ENCODE measurements around the gene MORN4.
"Not testable (repeated sequence)": the region's sequence is repeated elsewhere in the genome, so short reads cannot be mapped to it uniquely, and the experiment has no call there.

Gene MORN4

DNA sequence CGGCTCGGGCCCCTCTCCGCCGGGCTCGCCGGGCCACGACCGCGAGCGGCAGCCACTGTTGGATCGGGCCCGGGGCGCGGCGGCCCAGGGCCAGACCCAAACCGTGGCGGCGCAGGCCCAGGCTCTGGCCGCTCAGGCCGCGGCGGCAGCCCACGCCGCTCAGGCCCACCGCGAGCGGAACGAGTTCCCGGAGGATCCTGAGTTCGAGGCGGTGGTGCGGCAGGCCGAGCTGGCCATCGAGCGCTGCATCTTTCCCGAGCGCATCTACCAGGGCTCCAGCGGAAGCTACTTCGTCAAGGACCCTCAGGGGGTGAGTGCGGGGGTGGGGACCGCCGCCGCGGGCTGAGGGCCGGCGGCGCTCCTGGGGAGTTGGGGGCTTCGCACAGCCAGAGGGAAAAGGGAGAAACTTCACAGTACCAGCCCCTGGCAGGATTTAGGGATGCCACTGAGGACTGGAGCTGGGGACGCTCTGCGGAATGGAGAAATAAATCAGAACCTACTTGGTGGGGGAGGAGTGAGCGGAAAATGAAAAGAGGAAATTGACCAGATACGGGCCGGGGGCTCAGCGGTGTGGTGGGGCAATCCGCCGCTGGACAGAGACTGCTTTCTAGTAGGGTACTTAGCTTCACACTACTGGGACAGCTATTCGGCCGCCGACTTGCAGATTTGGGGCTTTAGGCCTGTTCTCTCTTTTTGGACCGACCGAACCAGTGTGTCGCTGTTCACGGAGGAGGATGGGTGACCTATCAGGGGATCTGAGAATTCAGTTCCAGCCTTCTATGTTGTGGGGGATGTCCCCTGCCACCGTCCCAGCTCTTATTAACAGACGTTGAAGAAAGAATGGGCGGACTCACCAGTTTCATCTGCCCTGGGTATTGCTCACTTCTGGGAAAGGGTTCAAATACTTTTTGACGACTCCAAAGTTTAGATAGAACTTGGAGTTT, 7.8 kb upstream of the MORN4 start:
- DNase-seq = peak; percentile 27 to 33

DNA sequence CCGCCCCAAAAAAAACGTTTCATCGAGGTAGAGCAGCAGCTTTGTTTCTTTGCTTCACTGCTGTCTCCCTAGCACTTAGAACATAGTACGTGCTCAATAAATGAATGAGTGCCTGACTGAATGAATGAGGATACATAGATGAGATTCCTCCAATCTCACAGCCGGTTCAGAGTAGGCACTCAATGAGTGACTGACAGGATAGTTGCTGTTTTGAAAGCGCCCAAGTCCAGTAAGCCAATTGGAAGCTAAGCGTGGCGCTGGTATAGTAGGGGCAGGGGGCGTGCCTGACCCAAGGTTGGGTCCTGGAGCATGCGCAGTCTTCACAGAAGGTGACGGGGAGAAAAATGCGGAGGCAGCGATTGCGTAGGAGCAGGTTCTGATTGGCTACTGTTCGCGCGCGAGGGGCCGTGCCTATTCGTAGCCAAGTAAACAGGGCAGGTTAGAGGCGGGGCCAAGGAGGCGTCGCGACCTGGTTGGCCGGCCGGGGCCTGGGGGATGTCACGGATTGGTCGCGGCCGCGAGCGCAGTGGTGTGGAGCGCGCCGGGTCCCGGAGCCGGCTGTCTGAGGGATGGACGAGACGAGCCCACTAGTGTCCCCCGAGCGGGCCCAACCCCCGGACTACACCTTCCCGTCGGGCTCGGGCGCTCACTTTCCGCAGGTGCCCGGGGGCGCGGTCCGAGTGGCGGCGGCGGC, 7.0 kb upstream of the MORN4 start, which contains the start of gene PI4K2A:
PI4K2A (plus strand) TSS at position 498 of the 694 bp plus-strand sequence; CDS start at position 570, 72 bp downstream.
- DNase-seq = peak; percentile 99 to 100

DNA sequence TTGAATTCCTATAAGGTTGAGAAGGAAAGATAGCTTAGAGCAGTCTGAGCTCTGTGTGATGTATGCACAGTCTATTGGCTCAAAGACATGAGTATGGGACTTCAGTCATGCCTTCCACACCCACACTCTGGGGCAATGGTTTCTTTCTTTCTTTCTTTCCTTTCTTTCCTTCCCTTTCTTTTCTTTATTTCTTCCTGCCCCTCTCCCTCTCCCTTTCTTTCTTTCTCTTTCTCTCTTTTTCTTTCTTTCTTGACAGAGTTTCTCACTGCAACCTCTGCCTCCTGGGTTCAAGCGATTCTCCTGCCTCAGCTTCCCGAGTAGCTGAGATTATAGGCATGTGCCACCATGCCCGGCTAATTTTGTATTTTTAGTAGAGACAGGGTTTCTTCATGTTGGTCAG, 5.8 kb upstream of the MORN4 start:
- DNase-seq = not testable (repeated sequence)

DNA sequence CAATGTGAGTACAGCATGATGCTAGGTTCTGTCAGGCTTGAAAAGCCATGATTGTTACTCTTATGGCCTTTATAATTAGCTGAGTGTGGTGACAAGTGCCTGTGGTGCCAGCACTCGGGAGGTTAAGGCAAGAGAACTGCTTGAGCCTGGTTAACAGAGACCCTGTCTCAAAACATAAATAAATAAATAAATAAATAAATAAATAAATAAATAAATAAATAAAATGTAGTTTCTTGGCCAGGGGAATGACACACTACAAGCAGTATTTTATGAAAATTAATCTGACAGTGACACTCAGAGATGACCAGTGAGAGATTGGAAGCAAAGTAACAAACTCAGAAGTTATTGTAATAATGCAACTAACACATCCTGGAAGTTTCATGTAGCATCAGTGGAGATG, 2.3 kb upstream of the MORN4 start:
- DNase-seq = no peak

DNA sequence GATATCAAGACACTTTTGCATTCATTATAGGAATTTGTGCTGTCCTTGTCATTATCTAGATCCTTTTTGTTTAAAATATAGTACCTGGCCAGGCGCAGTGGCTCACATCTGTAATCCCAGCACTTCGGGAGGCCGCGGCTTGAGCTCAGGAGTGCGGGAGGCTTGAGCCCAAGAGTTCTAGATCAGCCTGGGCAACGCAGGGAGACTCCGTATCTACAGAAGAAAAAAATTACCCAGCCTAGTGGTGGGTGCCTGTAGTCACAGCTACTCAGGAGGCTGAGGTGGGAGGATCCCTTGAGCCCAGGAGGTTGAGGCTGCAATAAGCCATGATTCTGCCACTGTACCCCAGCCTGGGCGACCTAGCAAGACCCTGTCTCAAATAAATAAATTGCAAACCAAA, 621 bp upstream of the MORN4 start:
- peak; percentile 11 to 26 for DNase-seq

DNA sequence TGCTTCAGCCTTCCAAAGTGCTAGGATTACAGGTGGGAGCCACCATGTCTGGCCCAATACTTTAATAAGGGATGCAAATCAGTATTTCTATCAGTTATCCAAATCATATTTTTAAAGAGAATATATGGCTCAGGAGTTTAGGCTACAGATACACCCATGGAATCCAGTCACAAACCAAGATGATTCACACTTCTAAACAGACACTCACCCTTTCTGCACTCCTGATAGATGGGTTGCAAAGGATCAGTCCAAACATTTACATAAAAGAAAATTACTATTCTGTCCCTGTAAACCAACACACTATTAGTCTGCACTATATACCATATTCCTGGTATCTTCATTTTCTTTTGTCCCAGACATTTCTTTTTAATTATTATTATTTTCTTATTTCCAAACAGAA, 2.2 kb downstream of the MORN4 start:
- DNase-seq = no peak

DNA sequence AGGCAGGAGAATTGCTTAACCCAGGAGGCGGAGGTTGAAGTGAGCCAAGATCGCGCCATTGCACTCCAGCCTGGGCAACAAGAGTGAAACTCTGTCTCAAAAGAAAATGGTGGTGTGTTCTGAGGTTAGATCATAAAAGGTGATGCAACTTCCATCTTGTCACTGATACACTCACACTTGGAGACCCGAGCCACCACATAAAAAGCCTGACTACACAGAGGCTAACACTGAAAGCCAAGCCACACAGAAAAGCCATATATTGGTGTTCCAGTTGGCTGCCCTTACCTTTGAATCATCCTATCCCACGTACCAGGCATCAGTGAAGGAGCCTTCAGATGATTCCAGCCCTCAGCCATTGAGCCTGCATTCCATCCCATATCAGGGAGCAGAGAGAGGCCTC, 4.0 kb downstream of the MORN4 start:
- DNase-seq = no peak

DNA sequence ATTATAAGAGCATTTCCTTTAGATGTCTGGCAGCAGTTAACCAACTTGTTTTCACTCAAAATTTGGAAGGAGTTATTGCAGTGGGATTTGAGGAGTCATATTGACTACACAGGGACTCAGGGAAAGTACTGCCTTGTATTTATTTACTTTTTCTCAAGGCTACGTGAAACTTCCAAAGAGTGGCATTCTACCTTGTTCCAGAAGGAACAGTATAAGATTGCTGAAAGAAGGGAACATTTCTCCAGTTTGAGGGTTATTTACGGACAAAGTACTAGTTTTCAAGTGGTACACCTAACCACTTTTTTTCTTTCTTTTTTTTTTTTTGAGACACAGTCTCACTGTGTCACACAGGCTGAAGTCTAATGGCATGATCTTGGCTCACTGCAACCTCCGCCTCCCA, 5.1 kb downstream of the MORN4 start:
- no peak for DNase-seq

DNA sequence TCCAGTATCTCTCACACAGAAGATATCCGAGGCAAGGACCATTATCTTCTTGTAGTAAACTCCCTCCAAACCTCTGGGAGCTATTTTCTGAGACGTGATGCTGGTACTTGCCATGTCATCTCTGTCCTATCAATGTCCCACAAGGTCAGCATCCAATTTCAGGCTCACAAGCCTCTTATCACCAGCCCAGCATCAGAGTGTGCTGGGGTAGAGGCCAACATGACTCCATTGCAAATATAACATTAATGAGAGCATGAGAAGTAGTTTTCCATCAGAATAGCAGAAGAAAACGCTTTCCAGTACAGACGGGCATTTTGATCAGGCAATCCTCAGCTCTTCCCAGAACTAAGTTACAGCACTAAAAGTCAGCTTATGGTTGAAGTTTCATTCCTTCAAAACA, 5.6 kb downstream of the MORN4 start:
- no peak for DNase-seq

DNA sequence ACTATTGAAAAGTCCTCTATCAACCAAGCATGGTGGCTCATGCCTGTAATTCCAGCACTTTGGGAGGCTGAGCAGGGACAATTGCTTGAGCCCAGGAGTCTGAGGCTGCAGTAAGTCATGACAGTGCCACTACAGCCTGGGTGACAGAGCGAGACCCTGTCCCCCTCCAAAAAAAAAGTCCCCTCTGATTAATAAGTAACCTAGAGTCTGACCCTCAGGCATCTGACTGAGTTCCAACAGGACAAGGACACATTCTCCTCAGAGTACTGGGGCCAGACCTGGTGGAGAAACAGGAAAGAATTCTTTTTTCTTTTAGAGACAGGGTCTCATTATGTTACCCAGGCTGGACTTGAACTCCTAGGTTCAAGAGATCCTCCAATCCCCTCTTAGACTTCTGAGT, 10.0 kb downstream of the MORN4 start:
- no peak for DNase-seq

DNA sequence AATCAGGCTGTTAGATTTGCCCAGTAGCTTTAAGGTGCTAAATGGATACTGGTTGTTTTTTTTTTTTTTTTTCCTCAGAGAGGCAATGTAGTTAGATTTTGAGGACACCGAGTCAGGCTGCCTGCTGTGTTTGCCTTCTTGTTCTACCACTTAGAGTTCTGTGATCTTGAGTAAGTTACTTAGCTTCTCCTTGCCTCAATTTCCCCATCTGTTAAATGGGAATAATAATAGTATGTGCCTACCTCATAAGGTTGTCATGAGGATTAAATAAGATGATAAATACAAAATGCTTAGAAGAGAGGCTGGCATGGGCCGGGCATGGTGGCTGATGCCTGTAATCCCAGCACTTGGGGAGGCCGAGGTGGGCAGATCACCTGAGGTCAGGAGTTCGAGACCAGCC, 14.6 kb downstream of the MORN4 start:
- DNase-seq = no peak

DNA sequence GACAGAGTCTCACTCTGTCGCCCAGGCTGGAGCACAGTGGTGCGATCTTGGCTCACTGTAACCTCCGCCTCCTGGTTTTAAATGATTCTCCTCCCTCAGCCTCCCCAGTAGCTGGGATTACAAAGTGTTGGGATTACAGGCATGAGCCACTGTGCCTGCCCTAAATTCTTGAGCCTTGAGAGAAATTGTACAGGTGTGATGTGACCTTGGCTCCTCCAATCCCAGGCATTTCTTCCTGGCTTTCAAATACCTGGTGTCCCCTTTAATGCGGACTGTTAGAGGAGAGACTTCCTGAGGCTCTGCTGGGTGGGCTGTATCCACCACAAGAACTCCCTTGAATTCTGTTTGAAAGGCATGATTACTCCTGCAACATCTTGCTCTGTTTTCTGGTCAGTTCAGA, 15.0 kb downstream of the MORN4 start:
- no peak for DNase-seq

DNA sequence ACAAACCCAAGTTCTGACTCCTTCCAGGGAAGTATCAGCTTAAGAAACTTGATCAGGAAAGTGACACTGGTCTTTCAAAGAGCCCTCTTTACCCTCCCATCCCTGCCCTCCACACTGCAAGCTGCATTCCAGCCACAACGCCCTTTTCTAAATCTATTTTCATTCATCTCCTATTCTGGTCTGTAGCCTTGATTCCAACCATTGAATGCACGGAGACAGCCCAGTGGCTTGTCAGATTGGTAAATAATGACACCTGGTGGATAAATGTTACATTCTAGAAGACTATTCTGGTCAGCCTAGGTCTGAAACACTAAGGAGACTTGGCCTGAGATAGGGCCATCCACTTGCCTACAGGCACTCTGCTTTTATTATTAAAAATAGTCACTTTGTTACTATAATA, 20.9 kb downstream of the MORN4 start:
- DNase-seq = no peak

DNA sequence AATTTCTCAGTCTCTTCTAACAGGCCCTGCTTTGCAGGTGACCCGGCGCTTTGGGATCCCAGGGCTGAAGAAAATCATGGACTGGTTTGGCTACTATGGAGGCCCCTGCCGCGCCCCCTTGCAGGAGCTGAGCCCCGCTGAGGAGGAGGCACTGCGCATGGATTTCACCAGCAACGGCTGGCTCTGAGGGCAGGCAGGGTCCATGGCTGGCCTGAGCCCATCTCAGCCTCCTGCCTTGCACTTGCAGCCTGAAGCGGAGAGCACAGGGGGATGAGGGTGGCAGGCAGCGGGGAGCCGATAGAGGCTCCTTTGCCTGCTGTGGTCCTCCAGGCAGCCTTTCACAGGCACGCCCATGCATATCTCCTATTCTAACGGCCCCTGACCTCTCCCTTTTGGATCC, 21.8 kb downstream of the MORN4 start:
- DNase-seq = no peak

DNA sequence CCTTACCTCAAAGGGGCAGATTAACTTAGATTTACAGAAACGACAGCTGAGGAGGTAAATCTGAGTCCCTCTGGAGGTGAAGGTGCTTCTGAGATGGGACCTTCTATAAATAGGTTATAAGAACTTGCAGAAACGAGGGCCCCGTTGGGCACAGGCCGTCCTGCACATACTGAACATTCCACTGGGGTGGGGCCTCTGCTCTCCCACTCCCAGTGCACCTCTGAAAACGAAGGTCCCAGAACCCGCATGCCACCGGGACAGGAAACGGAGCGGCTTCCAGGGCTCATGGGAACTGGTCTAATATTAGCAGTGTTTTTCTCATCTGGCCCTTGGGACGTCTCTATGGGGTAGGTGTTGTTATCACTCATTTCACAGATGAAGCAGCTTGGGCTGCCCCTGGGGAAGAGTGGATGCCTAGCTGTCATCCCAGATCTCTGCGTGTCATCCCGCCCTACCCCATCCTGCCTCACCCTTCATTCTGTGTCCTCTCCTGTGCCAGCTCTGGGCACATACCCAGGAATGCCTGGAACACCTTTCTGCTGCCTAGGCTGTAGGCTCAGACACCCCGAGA, 24.2 kb downstream of the MORN4 start:
- DNase-seq = no peak

DNA sequence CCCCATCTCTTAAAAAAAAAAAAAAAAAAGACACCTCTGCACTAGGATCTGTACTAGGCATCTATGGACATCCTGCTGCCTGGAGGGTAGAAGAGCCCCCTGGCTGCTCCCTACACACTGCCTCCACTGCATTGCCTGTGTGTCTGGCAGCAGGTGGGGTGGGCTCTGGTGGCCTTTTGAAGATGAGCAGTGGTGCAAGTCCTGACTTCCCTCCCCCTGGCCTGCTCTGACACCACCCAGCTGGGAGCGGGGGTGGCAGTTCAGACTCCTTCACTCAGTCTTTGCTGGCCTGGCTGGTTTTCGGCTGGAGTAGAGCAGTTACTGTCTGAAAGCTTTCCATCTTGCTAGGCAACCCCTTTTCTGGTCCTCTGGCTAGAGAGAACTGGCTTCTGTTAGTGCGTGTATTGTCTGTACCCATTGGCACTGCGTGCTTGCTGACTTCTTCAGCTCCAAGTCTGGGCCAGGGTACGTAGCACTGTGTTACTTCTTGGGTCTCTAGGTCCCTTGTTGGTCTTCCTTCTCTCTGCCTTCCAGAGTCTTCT, 26.1 kb downstream of the MORN4 start:
- no peak for DNase-seq

DNA sequence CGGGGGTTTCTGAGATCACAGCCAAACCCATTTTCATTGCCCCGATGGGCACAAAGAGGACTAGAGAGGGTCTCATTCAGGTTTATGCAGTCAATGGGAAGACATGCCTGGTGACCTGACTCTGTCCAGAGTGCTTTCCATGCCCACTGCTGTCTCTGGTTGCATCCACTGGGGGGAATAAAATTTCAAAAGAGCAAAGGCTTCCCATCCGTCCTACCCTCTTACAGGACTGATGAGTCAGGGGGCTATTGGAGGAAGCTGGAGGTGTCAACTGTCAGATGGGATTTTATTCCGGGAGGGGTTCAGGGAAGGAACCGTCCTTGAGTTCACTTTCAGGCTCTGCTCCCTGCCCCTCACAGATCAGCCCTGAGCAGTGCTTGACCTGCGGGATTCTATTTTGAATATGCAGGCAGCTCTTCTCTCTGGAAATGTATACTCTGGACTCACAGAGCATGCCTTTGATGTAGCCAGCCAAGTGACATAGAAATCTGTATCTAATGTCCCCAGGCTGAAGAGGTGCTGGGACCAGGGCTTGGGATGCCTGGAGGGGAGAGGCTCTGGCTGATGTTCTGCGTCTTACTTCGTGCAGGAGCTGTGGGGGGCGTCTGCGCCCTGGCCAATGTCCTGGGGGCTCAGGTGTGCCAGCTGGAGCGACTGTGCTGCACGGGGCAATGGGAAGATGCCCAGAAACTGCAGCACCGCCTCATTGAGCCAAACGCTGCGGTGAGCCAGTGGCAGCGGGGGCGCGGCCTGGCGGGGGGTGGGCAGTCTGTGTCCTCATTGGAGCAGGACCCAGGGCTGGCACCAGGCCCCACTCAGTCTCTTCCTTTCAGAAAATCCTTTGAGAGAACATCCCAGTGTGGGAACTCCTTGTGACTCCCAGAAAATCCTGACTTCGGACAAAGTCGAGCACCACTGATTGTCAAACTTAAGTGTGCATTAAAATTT, 31.8 kb downstream of the MORN4 start:
- DNase-seq = no peak

DNA sequence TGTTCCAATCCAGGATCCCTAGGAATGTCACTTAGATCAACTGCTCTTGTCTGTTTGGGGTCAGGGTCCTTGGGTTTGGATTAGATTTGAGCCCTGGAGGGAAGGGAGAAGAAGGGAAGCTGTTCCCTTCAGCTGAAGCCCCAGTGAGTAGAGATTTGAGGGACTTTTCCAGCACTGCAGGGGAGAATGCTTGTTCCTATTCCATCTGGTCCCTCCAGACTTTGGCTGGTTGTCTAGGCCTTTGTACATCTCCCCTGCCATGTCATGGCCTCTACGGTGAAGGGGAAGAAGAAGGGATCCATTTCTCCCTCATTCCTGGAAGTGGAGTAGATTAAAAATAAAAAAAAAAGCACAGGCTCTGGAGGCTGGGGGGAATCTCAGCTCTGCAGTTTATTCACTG, 32.7 kb downstream of the MORN4 start:
- no peak for DNase-seq

DNA sequence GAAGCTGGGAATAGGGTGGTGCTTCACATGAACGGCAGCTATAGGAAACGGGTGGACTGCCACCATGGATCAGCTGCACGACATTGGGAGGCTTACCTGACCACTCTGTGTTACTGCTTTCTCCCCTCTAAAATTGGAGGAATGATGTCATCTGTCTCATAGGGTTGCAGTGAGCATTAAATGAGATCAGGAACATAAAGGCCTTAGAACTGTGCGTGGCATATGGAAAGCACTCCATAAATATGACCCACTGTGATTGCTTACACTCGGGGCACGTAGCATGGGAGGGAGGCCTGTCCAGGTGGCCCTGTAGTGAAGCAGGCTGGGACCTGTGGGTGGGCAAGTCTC, 34.1 kb downstream of the MORN4 start:
- DNase-seq = no peak

DNA sequence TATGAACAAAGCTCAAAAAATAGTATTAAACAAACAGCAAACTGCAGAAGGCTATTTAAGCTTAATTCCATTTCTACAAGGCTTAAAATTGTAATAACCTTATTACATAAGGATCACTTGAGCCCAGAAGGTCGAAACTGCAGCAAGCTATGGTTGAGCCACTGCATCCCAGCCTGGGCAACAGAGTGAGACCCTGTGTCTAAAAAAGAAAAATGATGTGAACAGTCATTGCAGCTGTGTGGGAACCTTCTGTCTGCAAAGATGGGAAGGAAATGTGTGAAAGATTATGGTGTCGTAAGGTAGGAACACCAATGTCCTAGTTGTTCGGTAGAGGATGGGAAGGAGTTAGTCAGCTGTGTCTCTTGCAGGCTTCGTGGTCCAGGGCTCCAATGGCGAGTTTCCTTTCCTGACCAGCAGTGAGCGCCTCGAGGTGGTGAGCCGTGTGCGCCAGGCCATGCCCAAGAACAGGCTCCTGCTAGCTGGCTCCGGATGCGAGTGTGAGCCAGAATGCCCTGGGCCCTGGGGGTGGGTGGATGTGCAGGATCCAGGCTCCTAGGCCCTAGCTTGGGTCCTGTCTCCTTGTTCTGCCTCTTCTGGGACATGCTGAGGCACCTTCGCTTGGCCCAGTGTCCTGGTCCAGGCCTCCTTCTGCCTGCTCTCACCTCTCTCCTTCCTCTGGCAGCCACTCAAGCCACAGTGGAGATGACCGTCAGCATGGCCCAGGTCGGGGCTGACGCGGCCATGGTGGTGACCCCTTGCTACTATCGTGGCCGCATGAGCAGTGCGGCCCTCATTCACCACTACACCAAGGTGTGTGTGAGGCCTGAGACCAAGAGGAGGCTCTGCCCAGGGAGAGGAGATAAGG, 34.7 kb downstream of the MORN4 start:
- no peak for DNase-seq

DNA sequence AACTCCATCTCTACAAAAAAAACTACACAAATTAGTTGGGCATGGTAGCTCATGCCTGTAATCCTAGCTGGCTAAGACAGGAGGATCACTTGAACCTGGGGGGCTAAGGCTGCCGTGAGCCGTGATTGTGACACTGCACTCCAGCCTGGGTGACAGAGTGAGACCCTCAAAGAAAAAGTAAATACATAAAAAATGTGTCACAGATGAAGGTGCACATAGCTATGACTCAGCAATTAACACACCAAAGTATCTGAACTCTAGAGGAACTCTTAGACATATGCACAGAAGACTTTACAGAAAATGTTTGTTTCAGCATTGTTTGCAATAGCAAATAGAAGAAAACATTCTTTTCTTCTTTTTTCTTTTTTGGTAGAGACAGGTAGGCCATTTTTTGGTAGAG, 35.5 kb downstream of the MORN4 start:
- DNase-seq = no peak
